GM19397 (cell line): Measurements from ENCODE around the gene ALDOC.
A peak's percentile ranks its signal among the peaks of the same experiment; 100 is the strongest.

Experiments used
- ATAC-seq: cut with Tn5 transposase; IDR thresholded peaks from one replicate; pipeline ENCODE4 v1.9.1; 2021; ENCODE audit warnings: mild to moderate bottlenecking, moderate library complexity; ENCODE audit not compliant: unreplicated experiment

ALDOC gene

GRCh38 chr17:28553000-28553505, 23.6 kb downstream of the ALDOC start:
- no peak for ATAC-seq

- peak; percentile 62 for ATAC-seq
These were observed 24.3 kb downstream of the ALDOC start, which contains the start of gene UNC119 for GRCh38 chr17:28552176-28552999. Gene UNC119 (minus strand): TSS chr17:28552624. CDS start chr17:28552557, 67 bp downstream.

GRCh38 chr17:28551421-28552175, 25.1 kb downstream of the ALDOC start:
- ATAC-seq: no peak

DNA sequence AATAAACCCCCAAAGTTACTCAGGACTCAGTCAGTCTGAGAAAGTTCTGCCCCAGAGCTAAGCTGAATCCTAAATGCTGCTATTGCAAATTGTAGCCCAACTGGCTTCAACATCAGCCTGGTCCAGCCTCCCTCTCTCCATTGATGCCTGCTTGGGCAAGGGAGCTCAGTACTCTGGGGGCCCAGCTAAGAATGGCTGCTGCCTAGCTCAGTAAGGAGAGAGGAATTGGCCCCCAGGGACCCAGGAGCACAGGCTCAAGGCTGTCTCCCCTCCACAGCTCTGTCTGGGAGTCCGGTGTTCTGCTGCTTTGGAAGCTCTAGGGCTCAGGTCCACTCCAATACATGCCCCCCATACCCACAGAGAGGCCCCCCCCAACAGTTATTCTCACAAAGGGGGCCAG, 25.8 kb downstream of the ALDOC start:
- ATAC-seq: no peak

DNA sequence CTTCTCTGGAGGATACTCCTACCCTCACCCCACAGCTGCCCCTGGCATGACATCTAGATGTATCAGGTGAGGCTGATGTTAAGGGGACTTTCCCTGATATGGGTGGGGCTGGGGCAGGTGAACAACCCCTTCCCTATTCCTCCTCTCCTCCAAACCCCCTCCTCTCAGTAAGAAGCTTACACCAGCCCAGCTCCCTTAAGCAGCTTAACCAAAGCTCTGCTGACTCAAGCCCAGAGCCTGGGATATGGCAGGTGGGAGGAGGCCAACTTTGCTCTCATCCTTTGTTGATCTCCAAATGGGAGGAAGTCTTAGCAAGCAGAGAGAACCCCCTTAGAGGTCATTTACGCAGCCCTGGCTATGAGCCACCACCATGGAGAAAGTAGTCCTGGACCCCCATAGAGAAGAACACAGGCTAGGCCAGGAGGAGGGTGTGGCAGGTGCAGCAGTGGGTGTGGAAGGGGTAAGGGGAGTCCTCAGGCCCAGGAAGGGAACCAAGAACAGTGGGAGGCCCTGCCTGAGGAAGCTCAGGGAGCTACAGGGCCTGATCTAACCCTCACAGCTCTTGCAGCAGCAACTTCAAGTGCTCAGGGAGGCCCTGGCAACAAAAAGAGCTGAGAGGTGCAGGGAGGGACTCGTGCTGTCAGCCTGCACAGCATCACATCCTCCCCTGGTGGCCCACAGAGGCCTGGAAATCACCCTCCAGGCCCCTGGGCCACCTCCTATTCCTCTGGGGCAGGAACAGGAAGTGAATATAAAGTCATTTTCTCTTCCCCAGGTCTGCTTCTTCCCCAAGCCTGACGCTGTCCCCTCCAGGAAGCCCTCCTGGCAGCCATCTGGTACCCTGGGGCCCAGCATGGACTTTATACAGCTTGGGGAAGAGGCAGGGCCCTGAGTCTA, 27.2 kb downstream of the ALDOC start:
- no peak for ATAC-seq

DNA sequence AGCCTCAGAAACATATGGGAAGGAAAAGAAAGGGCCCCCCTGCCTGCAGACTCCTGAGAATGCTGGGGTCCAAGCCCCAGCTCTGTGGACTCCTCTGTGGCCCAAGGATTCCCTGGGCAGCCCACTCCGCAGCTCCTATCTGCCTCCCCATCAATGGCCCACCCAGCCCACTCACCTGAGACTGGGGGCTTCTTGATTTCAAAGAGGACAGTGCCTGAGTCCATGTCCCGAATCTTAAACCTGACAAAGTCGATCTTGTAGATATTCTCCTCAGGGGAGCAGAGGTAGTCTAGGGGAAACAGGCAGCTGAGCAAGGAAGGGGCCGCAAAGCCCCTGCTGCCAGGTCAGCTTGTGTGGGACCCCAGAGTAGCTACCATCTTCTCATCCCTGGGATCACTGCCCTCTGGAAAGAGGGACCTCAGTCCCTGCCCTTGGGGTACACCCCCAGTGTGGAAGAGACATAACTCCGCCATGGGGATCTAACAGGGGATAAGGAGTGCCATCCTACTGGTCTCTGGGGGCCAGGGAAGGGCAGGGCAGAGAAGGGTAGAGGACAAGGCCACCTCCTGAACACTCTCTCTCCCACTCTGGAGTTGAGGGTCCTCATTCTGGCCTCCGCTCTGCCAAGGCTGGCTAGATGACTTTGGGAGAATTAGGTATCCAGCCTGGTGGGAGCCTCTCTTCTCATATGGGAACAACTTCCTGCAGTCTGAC, 28.1 kb downstream of the ALDOC start:
- ATAC-seq: no peak

DNA sequence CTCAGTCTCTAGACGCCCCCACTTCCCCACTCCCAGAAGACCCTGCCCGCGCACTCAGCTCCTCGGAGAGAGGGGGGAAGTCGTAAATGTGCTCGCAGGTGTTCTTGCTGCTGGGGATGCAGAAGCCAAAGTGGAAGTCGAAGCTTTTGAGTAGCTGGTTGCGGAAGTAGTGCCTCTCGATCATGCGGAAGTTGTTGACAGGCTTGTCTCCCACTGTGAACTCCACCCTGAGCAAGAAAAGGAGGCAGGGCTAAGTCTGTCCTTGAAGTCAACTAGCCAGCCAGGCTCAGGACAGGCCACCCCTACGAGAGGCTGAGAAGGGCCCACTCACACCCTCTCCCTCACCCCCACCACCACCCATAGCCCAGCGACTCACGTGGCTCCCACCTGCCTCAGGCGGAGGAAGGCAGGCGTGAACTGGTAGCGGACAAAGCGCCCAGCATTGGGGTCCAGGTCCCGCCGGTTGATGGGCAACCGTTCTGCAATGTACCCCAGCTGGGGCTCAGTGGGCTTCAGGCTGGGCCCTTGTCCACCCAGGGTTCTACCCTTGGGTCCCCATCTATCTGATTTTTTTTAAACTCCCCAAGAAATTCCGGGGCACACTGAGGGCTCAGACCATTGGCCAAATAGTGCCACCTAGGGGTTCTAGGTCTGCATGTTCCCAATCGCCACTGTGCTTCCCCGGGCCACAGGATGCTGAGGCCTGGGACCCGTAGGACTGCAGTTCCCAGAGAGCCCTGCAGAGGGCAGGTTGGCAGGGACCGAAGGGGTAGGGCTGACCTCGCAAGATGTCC, 28.9 kb downstream of the ALDOC start:
- ATAC-seq: no peak

DNA sequence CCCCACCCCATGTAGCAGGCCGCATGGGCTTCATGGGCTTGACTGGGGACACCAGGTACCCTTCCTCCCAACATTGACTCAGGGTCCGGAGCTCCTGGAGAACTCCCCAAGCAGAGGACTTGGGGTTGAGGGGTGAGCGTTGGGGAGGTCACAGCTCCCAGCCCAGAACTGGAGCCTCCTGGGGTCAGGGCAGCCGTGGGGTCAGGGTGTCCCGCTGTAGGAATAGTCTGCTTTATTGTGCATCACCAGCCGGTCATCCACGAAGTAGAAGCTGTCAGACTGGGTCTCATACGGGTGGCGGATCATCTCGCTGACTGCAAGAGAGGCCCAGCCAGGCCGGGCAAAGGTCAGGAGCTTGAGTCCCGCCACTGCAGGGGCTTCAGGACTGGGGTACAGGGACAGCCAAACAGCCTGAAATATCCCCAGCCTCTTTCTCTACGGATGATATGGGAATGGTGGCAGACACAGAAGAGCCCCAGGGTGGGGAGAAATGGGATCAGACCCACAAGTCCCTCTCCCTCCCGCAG, 29.5 kb downstream of the ALDOC start:
- ATAC-seq: no peak

- ATAC-seq: no peak
These were observed 30.8 kb downstream of the ALDOC start for GRCh38 chr17:28545787-28546415.

DNA sequence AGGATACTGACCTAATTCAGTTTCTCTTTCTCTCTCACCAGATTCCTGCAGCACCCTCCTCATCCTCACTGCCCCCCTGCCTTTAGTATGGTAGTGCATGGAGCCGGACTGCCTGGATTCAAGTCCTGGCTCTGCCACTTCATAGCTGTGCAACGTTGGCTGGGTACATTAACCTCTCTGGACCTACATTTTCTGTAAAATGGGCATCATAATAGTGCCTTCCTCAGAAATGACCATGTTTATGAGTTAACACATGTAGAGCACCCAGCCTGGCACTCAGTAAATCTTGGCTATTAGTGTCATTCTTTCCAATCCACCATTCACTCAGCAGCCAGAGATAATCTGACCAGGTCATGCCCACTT, 31.6 kb downstream of the ALDOC start:
- no peak for ATAC-seq

DNA sequence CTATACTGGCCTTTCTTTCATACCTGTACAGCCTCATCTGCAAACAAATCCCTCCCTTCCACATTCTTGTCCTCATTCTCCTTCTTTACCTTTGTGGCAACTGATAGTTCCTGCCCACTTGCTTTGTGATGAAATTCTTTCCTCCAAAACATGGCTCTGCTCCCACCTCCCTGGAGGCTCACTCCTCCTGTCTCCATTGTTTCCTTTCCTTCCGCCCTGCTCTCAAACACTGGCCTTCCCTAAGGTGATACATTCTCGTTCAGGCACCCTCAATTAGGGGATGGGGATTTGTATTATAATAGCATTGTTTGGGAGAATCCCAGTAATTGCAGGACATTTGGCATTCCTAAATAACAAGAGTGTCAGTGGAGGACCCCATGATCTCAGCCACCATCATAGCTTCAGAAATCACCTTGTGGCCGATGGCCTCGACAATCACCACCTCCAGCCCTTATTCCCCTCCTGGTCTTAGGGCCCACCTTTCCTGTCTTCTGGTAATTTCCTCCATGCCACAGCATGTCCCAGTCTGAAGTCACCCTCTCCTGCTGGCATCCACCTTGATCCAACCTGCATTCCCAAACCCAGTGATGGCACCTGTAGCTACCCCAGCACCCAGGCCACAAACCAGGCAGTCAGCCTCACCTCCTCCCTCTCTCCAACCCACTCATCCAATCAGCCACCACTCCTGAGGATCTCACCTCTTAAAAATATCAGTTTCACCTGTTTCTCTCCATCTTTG, 32.1 kb downstream of the ALDOC start:
- no peak for ATAC-seq

- no peak for ATAC-seq
These were observed 35.3 kb downstream of the ALDOC start for GRCh38 chr17:28541439-28541838.

- ATAC-seq: no peak
These were observed 36.5 kb downstream of the ALDOC start for GRCh38 chr17:28540231-28540630.

DNA sequence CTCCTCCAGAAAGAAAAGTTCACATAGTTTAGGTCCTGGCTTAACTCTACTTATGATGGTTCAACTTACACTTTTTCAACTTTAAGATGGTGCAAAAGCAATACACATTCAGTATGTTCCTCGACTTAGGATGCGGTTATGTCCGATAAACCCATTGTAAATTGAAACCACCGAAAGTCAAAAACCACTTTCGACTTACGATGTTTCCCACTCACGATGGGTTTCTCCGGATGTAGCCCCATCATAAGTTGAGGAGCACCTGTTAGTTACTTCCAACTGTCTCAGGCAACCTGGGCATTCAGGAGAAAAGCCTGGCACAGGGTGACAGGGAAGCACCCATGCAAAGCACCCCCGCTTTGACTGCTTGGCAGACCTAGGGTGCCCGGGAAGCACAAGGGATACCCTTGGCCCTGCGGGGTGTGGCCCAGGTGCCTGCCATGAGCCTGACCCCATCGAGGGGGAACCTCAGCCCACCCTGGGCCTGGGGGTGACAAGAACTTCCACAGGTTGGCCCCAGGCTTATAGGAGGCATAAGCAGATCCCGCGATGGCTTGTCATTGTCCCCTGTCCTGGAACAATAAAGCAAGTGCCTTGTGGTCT, 38.3 kb downstream of the ALDOC start:
- ATAC-seq: no peak

- no peak for ATAC-seq
These were observed 39.5 kb downstream of the ALDOC start for GRCh38 chr17:28537219-28537610.

- ATAC-seq: no peak
These were observed 40.0 kb downstream of the ALDOC start for GRCh38 chr17:28536532-28537218.

GRCh38 chr17:28534740-28535375, 41.8 kb downstream of the ALDOC start:
- no peak for ATAC-seq
